Kidney (tissue), 14 donors: ENCODE results near the gene KRT5. TPM values are rescaled to one million over a fixed set of nuclear protein-coding genes. Genes with fewer than 3 reads are reported as not detected.
A peak's percentile ranks its signal among the peaks of the same experiment; 100 is the strongest.

Source experiments
- DNase-seq, 5 donors: peaks; one replicate each; pipeline ENCODE4 v3.0.0-alpha.2; 2013 to 2020
- FAIRE-seq: peaks from 2 replicates; lab custom pipeline; 2012; peaks lifted over from hg19 to GRCh38; lab: Jason Lieb, UNC
- H3K27ac ChIP-seq, 2 donors: one replicate each; pipeline ENCODE4 v1.7.0; 2013; ENCODE audit warnings: low read depth in 2 of 2, low read length in 2 of 2, inconsistent platforms in 1 of 2
- H3K27me3 ChIP-seq: one replicate; pipeline ENCODE4 v1.7.1; 2013; ENCODE audit warnings: low read length, inconsistent platforms; ENCODE audit not compliant: control insufficient read depth, insufficient read depth
- H3K36me3 ChIP-seq, 3 donors: one replicate each; pipeline versions ENCODE4 v1.7.0 to v1.7.1; 2013; ENCODE audit warnings: low read length in 3 of 3, control low read depth in 1 of 3, inconsistent platforms in 1 of 3; ENCODE audit not compliant: insufficient read depth in 3 of 3, control insufficient read depth in 2 of 3
- H3K4me1 ChIP-seq, 3 donors: one replicate each; pipeline versions ENCODE4 v1.7.0 to v1.7.1; 2013; ENCODE audit warnings: low read length in 3 of 3, inconsistent platforms in 1 of 3, low read depth in 1 of 3; ENCODE audit not compliant: control insufficient read depth in 2 of 3, insufficient read depth in 2 of 3
- H3K4me3 ChIP-seq, 3 donors: one replicate each; pipeline versions ENCODE4 v1.7.0 to v1.8.1; 2013; ENCODE audit warnings: low read length in 3 of 3, control low read depth in 1 of 3, inconsistent platforms in 1 of 3
- H3K9ac ChIP-seq, 3 donors: one replicate each; pipeline versions ENCODE4 v1.7.0 to v1.7.1; 2013; ENCODE audit warnings: low read length in 3 of 3, control low read depth in 1 of 3, inconsistent platforms in 1 of 3
- H3K9me3 ChIP-seq, 3 donors: one replicate each; pipeline versions ENCODE4 v1.7.0 to v1.7.1; 2013; ENCODE audit warnings: low read length in 3 of 3, control low read depth in 1 of 3, inconsistent platforms in 1 of 3; ENCODE audit not compliant: control insufficient read depth in 2 of 3, insufficient read depth in 1 of 3
- intact Hi-C: fragments of 100-400 bp; cut with DNase I; formaldehyde crosslinking; loops from one replicate; pipeline ENCODE4 v1.11.1; 2022
- polyA plus RNA-seq: library from polyadenylated mRNA; stranded (reverse); fragments of 350-450 nt; fragmentation: Illumina TruSeq; extraction: RNeasy Lipid Tissue Mini Kit (QIAGEN cat#74804); gene quantifications from one replicate; pipeline ENCODE4 v1.2.3, GENCODE V29; 2014; ENCODE audit warnings: low read depth, low replicate concordance; ENCODE audit not compliant: insufficient read depth
- total RNA-seq: library from RNA; stranded (reverse); fragmentation: NEBNext Ultra II Directional; extraction: Animal tissue kit (Norgen Biotek cat#: 25700); gene quantifications from one replicate; pipeline ENCODE4 v1.2.1, GENCODE V29; 2021
- TF ChIP-seq, protein P1 (sequence below): IDR thresholded peaks from 3 replicates; pipeline ENCODE4 v1.5.1; 2012; ENCODE audit warnings: mild to moderate bottlenecking, moderate library complexity, borderline replicate concordance; ENCODE audit not compliant: insufficient read depth; ENCODE audit errors: extremely low read depth
- donor health status: control.
- donor health status: control.
- donor health status: control.
- donor health status: control.
- donor health status: control.
- donor health status: DM: yes; HTN: yes; CAD: no.
- donor health status: Normal renal cell carcinoma (clear cell type).

The KRT5 gene
- total and polyA plus RNA-seq, 2 donors from 2014 or later, result 0.69 TPM; not detected in 1

DNA sequence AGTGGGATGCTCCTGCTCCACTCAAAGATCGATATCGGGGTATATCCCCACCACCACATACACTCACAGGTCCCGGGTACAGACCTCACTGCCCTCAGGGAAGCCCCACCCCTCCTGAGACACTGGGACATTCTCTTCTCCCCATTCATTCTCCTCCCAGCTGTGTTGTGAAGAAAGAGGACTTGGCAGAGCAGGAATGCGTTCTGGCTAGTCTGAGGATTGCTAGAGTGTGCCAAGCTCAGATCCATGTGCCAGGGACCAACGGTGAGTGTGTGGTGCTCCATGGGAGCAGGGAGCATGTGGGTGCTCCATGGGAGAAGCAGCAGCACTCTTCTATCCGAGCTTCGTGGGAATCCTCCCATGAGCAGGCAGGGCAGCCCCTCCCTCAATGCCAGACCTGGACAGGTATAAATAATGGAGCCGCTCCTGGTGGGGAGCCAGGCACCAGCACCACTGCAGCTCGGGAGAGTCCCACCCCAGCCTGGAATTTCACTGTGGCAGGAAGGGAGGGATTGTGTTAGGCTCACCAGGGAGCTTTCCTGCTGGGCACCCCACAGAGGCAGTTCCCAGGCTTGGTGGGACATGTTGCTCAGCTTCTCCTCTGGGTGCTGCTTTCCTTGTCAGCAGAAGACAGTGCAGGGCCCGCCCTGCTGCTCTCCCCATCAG lies 2.3 kb upstream of the KRT5 start:
- Histone ChIP-seq H3K4me1 (no peaks in the 10 kb centered on the region), H3K36me3 (no peaks in the 10 kb centered on the region), H3K4me3 (no peak overlapping the region), H3K9me3 (no peaks in the 10 kb centered on the region), H3K27me3 (no peaks in the 10 kb centered on the region), H3K27ac (no peak overlapping the region), H3K9ac (no peak overlapping the region)
- FAIRE-seq (no peak), DNase-seq (peak in 1 of 5 donors; percentile 26)
- intact Hi-C loops, result no loop called here
- TF ChIP-seq, protein P1, sequence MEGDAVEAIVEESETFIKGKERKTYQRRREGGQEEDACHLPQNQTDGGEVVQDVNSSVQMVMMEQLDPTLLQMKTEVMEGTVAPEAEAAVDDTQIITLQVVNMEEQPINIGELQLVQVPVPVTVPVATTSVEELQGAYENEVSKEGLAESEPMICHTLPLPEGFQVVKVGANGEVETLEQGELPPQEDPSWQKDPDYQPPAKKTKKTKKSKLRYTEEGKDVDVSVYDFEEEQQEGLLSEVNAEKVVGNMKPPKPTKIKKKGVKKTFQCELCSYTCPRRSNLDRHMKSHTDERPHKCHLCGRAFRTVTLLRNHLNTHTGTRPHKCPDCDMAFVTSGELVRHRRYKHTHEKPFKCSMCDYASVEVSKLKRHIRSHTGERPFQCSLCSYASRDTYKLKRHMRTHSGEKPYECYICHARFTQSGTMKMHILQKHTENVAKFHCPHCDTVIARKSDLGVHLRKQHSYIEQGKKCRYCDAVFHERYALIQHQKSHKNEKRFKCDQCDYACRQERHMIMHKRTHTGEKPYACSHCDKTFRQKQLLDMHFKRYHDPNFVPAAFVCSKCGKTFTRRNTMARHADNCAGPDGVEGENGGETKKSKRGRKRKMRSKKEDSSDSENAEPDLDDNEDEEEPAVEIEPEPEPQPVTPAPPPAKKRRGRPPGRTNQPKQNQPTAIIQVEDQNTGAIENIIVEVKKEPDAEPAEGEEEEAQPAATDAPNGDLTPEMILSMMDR, result no peak

DNA sequence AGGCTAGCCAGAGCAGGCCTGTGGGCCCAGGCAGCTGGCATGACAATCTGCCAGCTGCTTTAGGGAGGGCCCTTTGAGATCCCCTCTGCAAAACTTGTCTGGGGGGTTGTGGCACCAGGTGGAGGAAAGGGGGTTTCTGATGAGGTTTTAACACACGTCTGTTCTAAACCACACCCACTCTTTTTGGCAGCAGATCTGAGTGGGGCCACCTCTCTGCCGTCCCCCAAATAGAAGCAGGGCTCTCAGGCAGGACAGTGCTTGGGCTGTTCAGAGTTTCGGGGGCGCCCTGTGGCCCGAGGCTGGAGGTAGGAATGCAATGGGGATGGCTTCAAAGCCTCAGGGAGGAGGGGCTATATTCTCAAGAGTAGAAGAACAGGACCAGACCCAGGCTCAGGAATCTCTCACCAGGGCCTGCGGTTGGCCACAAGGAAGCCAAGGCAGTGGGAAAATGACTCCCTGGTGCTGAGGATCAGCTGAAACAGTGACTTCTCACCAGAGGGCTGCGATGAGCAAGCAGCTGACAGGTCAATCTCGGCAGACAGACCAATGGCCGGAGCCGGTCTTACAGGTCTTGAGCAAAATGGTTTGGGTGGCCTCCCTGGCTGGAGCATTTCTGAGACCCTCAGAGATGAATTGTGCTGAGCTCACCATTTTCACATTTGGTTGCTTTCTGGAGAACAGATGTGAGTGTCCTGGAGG lies 1.5 kb upstream of the KRT5 start:
- no peak overlapping the region for H3K4me3 ChIP-seq
- no peaks in the 10 kb centered on the region for H3K9me3 ChIP-seq
- FAIRE-seq, result no peak
- TF ChIP-seq, protein P1, result no peak
- intact Hi-C loops, result no loop called here
- H3K4me1 ChIP-seq, result no peaks in the 10 kb centered on the region
- no peaks in the 10 kb centered on the region for H3K27me3 ChIP-seq
- H3K36me3 ChIP-seq, result no peaks in the 10 kb centered on the region
- no peak overlapping the region for H3K9ac ChIP-seq
- peak in 1 of 5 donors; percentile 8 for DNase-seq
- no peak overlapping the region for H3K27ac ChIP-seq

GRCh38 chr12:52521175-52521567 lies 977 bp upstream of the KRT5 start:
- TF ChIP-seq, protein P1, result no peak
- intact Hi-C loops, result no loop called here
- no peaks in the 10 kb centered on the region for H3K4me1 ChIP-seq
- no peak overlapping the region for H3K27ac ChIP-seq
- no peak overlapping the region for H3K9ac ChIP-seq
- H3K9me3 ChIP-seq, result no peaks in the 10 kb centered on the region
- H3K27me3 ChIP-seq, result no peaks in the 10 kb centered on the region
- no peak for FAIRE-seq
- H3K36me3 ChIP-seq, result no peaks in the 10 kb centered on the region
- no peak overlapping the region for H3K4me3 ChIP-seq
- DNase-seq, result peak in 1 of 5 donors; percentile 14
